Measurements from ENCODE around the gene KPTN.
"Not testable (repeated sequence)": the region's sequence is repeated elsewhere in the genome, so short reads cannot be mapped to it uniquely, and the experiment has no call there.

Gene KPTN

DNA sequence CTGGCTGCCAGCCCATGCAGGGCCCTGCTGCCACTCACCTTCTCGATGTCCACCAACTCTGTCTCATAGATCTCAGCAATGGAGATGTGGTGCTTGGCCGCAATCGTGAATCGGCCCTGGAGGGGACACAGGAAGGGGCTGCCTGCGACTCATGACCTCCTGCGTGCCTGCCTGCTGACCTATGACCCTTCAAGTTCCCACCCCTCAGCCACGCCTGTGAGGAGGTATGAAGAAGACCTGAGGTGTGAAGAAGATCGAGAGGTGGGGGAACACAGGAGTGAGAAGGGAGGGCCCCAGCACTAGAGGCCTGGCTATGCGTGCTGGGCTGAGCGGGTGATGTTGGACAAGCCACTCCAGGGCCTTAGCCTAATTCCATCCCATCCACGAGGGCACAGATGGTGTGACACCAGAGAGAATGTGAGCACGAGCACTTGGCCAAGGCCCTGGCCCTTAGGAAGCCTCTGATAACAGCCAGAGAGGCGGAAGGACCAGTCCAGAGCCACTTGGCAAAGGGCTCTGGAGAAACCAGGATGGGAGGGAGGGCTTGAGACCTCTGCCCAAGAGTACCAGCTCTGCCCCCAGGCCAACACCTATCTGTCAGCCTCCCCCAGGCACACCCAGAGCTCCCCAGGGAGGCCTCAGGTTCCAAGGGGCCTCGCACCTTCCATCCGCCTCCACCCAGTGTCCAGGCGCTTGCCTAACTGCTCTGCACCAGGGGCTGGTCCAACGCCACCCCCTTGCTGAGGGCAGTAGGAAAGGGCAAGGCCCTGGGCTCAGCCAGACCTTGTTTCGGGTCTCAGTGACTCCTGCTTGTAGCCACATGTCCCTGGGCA lies 9.6 kb upstream of the KPTN start:
- H3K4me3 ChIP-seq (ENCODE audit: low read depth, low read length) = no peak overlapping the region
- no peak for DNase-seq (ENCODE audit: low read depth)

DNA sequence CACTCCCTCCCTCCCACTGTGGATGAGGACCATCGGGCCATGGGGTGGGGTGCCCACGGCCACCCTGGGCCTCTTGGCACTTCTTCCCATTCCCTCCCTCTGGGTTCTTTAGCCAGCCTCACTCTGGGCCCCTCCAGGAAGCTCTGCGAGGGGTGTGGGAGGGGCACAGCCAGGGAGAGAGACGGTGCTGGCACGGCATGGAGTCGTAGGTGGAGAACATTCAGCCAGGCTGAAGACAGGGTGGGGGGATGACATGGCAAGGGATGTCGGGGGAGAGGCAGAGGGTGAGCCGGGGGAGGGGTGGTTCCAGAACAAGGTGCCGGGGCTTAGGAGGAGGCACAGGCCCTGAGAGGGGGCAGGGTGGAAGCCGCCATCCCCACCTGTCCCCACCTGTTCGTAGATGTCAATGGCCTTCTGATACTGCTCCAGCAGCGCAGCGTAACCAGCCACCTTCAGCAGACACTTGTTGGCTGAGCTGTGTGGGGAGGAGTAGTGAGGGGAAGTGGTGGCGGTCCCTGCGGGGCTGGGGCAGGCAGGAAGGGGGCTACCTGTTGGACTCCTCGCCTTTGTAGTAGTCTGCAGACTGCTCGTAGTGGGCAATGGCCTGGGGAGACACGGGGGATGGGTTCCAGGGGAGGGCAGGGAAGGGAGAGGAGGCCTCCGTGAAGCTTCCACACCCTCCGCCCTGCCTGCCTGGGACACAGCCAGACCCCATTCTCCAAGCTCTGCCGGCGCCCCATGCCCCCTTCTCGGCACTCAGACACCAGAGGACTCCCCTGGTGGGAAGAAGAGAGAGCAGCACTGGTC lies 8.8 kb upstream of the KPTN start:
- no peak overlapping the region for H3K4me3 ChIP-seq (ENCODE audit: low read depth, low read length)
- DNase-seq (ENCODE audit: low read depth) = no peak

DNA sequence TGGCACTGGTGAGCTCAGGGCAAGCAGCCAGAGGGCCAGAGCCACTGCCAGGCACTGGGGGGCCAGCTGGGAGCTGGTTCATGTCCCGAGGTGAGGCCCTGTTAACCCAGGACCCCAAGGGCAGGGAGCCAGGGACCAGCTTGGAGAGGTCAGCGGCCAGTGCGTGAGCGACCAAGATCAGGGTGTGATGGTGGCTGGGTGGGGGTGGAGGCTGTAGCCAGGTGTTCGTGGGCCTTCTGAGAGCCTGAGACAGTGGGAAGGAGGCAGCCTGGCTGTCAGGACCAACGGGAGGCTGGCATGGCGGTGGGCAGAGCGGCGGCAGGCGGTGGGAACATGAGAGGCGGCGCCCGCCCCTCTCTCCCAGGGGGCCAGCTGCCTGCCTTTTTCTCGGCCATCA lies 8.1 kb upstream of the KPTN start:
- H3K4me3 ChIP-seq (ENCODE audit: low read depth, low read length) = no peak overlapping the region
- DNase-seq (ENCODE audit: low read depth) = no peak

DNA sequence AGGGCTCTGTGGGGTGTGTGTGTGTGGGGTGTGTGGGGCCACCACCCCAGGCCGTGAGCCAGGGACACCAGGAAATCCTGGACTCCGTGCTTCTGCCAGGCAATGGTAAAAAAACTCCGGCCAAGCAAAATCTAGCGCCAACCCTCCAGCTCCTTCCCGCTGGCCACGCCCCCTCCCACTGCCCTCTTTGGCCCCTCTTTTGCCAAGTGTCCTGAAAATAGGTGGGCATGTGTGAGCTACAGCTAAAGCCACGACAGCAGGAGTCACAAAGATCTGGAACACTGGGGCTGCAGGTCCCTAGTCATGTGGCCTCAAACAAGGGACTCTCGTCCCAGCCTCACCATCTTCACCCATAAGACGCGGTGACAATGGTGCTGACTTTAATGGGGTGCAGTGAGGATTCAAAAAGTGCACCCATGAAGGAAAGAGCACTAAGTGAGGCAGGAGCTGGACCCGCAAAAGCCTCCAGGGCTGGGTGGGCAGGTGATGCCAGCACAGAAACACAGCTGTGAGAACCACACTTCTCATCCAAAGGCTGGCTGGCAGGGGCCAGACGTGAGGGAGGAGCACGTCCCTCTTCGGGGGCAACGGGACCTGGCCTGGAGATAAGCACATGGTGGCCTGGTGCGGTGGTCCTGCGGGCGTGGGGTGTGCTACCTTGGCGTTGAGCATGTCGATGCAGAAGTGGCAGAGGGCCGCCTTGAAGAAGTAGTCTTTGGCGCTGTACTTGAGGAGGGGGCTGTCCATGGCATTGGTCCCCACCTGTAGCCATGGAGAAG lies 7.5 kb upstream of the KPTN start:
- no peak overlapping the region for H3K4me3 ChIP-seq (ENCODE audit: low read depth, low read length)
- no peak for DNase-seq (ENCODE audit: low read depth)

DNA sequence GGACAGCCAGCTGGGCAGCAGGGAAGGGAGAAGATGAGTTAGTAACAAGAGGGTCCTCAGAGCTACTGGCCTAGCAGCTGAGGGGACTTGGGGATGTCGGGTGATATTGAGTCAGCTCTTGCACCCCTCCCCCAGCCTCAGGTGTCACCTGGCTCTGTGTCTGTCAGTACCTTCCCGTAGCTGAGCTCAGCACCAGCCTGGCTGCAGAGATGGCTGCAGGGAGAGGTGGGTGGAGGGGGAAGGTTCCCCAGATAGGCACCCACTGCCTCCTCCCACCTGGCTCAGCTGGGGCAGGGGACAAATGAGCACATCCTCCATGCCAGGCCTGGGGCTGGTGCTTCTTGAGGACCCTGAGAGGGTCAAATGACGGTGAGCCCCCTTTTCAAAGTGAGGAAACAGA lies 6.8 kb upstream of the KPTN start:
- no peak overlapping the region for H3K4me3 ChIP-seq (ENCODE audit: low read depth, low read length)
- DNase-seq (ENCODE audit: low read depth) = no peak

DNA sequence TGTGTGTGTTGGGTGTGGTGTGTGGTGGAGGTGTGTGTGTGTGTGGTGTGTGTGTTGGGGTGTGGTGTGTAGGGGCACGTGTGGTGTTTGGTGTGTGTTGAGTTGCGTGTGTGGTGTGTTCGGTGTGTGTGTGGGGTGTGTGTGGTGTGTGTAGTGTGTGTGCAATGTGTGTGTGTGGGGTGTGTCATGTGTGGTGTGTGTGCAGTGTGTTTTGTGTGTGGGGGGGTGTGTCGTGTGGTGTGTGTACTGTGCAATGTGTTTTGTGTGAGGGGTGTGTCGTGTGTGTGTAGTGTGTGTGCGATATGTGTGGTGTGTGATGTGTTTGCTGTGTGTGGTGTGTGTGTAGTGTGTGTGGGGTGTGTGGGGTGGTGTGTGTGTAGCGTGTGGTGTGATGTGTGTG lies 6.0 kb upstream of the KPTN start:
- H3K4me3 ChIP-seq (ENCODE audit: low read depth, low read length) = no peak overlapping the region
- no peak for DNase-seq (ENCODE audit: low read depth)

DNA sequence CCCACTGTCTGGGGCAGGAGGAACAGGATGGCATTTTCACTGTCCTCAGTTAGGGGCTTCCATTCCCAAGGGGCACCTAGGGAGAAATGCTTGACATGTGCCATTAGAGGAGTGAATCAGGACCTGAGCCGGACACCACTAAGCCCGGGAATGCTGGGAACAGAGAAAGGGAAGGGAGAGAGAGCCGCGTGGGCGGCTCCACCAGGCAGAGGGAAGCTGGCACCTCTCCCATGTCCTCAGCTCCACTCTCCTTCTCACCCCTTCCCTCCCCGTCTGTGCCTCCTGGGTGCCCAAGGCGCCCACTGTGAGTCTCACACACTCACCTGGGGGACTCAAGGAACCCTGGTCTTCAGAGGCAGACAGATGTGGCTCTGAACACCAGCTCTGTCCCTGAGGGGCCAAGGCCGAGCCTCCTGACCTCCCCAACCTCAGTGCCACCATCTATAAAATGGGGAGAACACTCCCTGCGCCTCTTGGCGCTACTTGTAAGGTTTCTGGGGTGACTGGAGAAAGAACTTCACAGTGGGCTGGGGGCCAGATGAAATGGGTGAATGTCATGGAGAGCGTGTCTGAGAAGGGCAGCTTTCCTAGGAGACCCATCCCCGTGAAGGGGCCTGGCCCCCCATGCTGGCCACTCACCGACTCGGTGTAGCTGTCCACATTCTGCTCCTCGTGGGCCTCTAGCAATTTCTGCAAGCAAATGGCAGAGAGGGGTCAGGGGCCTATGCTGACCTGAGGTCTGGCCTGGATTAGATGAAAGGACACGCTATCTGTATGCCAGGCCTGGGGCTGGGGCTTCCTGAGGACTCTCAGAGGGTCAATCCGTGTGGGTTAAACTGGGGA lies 5.3 kb upstream of the KPTN start:
- H3K4me3 ChIP-seq (ENCODE audit: low read depth, low read length) = no peak overlapping the region
- no peak for DNase-seq (ENCODE audit: low read depth)

DNA sequence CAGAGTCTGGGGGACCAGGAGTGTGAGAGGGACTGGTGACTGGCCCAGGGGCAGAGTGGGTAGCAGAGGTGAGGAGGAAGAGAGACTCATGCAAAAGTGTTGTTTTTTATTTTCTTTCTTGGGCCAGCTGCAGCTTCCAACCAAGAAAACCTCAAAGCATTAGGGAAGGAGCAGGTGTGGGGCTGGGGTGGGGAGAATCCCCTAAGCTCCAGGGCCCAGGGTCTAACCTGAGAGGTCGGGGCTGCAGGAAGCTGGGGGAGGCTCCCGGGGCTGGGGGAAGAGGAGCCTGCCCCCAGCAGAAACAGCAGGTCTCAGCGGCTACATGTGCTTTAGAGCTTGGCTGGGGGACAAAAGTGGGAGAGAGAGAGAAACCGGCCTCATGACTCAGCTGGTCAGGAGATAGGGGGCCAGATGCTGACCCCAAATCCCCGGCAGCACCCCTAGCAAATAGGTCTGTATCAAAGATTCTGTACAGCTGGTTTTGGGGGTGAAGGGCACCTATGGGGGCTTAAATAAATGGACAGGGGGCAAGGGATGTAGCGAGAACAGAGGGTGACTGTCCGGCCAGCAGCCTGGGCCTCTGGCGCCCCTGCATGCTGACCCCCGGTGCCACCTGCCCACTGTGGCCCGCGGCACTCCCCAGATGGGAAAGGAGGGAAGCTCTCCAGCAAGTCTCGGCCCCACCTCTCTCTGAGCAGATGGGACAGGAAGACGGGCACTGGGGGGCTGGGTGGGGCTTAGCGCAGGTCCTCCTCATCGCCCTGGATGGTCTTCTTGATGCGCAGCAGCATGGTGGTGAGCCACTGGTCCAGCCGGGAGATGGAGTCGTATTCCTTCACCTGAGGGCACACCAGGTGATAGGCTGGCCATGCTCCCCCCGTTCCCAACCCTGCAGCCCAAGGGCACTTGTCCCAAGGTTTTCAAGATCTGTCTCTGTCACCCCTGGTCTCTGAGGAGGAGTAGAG lies 3.8 kb upstream of the KPTN start:
- H3K4me3 ChIP-seq (ENCODE audit: low read depth, low read length) = no peak overlapping the region
- no peak for DNase-seq (ENCODE audit: low read depth)

DNA sequence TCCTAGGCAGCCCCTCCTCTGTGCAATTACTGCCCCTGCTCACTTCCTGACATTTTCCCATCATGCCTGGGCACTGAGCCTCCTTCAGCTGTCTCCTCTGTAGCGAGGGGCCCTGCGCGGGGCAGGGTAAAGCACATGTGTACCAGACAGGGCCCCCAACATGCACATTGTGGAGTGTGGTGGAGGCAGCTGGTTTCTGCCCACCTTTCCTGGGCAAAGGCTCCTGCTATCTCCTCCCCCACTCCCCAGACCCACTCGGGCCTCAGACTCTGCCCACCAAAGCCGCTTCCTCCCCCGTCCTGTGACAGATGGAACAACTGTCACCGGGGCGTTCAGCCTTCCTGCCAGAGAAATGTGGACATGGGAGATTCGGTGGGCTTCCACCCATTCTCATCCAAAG lies 2.9 kb upstream of the KPTN start:
- H3K4me3 ChIP-seq (ENCODE audit: low read depth, low read length) = no peak overlapping the region
- no peak for DNase-seq (ENCODE audit: low read depth)

DNA sequence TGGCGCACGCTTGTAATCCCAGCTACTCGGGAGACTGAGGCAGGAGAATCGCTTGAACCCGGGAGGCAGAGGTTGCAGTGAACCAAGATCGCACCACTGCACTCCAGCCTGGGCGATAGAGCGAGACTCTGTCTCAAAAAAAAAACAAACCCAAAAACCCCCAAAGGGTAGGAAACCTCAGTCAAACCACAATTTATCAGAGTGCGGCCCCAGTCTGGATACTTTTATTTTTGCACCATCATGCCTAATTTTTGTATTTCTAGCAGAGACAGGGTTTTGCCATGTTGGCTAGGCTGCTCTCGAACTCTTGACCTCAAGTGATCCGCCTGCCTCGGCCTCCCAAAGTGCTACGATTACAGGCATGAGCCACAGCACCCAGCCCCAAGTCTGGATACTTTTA lies 2.2 kb upstream of the KPTN start:
- not testable (repeated sequence) for DNase-seq (ENCODE audit: low read depth); H3K4me3 ChIP-seq (ENCODE audit: low read depth, low read length)

DNA sequence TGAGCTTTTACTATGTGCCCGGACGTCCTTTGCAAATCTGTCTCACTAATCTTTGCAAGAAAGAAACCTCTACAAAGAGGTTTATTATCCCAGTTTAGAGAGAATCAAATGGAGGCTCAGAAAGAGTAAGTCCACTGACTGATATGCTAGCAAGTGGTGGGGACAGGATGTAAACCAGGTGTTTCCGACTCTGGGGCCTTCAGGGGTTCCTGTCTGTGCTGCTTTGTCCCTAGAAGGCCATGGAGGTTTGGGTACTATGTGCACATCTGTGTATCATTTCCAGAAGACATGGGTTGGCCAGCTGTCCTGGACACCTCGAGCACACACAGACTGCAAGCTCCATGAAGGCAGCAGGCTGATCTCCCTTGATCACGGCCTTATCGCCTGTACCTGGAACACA lies 1.2 kb upstream of the KPTN start:
- no peak for DNase-seq (ENCODE audit: low read depth)
- H3K4me3 ChIP-seq (ENCODE audit: low read depth, low read length) = no peak overlapping the region

DNA sequence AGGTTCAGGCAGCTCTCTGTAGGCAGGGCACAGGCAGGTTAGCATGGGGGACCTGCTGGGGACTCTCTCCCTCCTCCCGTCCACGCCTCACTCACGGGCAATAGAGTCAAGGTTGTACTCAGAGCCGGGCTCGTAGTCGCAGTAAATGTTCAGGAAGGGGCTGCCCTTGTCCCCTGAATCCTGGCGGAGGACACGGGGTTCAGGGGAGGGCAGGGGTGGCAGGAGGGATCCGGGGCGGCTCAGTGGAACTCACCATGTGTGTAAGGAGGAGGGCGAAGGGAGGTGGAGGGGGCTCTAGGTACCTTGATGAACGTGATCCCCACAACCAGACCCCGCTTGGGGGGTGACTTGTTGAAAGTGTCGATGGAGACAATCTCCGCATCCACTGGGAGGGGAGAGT lies 819 bp downstream of the KPTN start:
- peak overlapping the region; percentile 71 for H3K4me3 ChIP-seq (ENCODE audit: low read depth, low read length)

DNA sequence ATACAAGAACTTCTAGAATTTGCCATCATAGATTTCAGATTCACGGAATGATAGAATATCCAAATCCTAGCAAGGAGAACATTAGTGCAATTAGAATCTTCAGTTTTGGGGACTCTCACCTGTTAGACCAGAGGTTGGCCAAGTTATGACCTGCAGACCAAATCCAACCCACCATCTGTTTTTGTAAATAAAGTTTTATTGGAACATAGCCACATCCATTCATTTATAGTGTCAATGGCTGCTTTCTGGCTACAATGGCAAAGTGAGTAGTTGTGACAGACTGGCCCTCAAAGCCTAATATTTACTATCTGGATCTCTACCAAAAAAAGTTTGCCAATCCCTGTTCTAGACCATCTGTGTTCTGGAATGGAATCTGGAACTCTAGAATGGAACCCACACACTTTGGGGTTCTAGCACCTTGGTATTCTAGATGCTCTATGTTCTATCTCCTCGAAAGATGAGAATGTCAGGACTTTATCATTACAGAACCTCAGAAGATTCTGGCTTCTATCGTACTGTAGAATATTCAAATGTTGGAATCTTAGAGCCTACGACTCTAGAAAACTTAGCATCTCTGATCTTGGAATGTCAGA lies 2.5 kb downstream of the KPTN start:
- no peak overlapping the region for H3K4me3 ChIP-seq (ENCODE audit: low read depth, low read length)
- no peak for DNase-seq (ENCODE audit: low read depth)

More for the DNA sequence above, 819 bp downstream of the KPTN start:
- DNase-seq (ENCODE audit: low read depth) = no peak

DNA sequence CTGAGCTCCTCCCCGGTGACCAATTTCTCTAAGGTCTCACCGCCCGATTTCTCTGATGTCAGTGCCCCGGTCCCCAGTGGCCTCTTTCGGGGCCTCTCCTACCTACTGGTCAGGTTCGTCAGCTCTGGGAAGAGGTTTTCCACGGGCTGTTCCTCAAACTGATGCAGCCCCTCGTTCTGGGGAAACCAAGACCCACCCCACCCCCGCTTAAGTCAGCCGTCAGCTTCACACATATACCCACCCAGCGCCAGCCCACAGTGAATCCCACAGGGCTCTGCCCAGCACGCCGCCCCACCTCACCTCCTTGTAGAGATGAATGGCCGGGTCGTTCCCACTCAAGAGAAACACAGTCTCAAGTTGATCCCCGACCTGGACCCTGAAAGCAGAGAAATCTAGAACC lies 3.4 kb downstream of the KPTN start:
- DNase-seq (ENCODE audit: low read depth) = no peak
- H3K4me3 ChIP-seq (ENCODE audit: low read depth, low read length) = no peak overlapping the region

DNA sequence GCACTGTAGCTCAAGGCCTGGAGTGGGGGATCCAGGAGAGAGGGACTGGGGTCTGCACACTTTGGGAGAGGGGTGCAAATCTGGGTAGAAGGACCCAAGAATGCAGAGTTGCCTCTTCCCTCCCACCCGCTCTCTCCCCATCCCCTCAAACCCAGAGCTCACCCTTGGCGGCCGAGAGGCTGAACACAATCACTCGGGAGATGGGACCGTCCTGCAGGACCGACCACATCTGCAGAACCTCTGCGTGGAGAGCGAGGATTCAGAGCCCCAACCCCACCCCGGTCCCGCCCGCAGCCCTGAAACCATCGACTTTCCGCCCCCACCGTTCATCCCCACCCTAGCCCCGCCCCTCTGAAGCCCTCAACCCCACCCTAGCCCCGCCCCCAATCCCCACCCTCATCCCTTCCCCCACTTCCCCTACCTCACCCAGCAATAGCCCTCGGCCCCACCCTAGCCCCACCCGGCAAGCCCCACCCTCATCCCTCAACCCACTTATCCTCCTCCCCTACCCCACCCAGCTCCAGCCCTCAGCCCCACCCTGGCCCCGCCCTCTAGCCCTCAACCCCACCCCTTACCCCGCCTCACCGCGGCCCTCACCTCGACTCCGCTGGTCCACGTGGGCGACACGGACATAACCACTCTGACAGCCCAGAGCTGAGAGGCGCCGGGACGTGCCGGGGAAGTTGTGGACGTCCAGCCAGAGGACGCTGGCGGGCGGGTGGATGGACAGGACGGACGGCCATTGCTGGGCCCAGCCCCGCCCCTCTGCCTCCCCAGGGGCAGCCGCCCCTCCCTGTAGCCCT lies 4.1 kb downstream of the KPTN start:
- no peak for DNase-seq (ENCODE audit: low read depth)
- H3K4me3 ChIP-seq (ENCODE audit: low read depth, low read length) = peak overlapping the region; percentile 31

DNA sequence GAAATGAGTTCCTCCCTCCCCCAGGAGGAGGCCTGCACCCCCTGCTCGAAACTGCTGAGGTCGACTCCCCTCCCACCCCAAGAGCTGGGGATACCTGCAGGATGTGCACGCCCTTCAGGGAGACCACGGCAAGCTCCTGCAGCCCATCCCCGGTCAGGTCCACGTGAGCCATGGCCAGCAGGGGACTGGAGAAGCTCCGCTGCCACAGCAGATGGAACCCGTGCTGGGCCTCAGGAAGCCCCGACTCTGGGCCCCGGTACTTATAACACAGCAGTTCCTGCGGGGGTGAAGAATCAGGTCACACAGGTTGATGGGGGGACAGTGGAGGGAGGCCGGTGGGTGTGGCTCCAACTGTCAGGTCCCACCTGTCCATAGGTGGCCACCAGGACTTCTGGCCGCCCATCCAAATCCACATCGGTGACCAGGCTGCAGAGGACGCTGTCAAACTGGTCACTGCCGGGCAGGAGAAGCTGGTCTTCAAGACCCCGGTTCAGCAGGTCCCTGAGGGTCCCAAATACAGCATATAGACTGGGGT lies 7.5 kb downstream of the KPTN start:
- no peak overlapping the region for H3K4me3 ChIP-seq (ENCODE audit: low read depth, low read length)

DNA sequence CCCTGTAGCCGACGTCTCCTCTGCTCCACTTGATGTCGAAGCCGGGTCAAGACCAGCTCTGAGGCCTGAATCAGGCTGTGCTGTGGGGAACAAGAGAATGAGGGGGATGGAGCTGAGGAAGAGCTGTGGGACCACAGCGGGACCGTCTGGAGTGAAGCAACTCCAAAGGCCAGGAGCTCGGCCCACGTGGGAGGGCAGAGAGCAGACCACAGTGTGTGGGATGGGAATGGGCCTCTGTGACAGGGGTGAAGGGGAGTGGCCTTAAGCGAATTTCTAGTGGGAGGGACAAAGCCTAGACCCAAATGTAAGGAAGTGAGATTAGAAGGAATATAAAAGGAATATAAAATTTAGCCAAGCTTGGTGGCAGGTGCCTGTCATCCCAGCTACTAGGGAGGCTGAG lies 8.6 kb downstream of the KPTN start:
- H3K4me3 ChIP-seq (ENCODE audit: low read depth, low read length) = no peak overlapping the region
- no peak for DNase-seq (ENCODE audit: low read depth)

More for the DNA sequence above, 7.5 kb downstream of the KPTN start:
- no peak for DNase-seq (ENCODE audit: low read depth)
